ENCODE data around the gene CALCB.
"Not testable (repeated sequence)": the region's sequence is repeated elsewhere in the genome, so short reads cannot be mapped to it uniquely, and the experiment has no call there.

CALCB gene

DNA sequence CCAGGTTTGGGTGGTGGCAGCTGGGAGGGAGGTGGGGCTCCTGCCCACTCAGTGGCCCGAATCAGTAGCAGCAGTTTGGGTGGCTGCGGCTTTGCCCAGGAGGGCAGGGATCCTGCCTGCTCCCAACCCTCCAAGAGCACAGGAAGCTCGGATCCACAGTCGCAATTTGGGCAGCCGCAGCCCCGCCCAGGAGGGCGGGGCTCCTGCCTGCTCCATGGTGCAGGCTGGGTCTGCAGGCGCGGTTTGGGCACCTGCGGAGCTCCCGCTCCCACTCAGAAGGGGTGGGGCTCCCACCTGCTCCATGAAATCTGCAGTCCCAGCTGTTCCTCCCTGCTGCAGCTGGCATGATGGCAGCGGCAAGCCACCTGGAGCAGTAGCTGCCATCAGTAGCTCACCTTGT, 38.1 kb upstream of the CALCB start:
- TF ChIP-seq, protein P1, sequence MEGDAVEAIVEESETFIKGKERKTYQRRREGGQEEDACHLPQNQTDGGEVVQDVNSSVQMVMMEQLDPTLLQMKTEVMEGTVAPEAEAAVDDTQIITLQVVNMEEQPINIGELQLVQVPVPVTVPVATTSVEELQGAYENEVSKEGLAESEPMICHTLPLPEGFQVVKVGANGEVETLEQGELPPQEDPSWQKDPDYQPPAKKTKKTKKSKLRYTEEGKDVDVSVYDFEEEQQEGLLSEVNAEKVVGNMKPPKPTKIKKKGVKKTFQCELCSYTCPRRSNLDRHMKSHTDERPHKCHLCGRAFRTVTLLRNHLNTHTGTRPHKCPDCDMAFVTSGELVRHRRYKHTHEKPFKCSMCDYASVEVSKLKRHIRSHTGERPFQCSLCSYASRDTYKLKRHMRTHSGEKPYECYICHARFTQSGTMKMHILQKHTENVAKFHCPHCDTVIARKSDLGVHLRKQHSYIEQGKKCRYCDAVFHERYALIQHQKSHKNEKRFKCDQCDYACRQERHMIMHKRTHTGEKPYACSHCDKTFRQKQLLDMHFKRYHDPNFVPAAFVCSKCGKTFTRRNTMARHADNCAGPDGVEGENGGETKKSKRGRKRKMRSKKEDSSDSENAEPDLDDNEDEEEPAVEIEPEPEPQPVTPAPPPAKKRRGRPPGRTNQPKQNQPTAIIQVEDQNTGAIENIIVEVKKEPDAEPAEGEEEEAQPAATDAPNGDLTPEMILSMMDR (IDR thresholded peaks at IDR 0.05): no peak
- Histone ChIP-seq H3K9me3 (no peaks in the 10 kb centered on the region), H3K27ac (no peak overlapping the region), H3K4me1 (no peaks in the 10 kb centered on the region), H3K4me3 (no peak overlapping the region), H3K36me3 (no peaks in the 10 kb centered on the region), H3K27me3 (peaks cover 0 to 8% of the 10 kb centered on the region in 2 donors)
- DNase-seq: no peak
- intact Hi-C loops (cut with DNase I; ENCODE audit: low total_unique reads): no loop called here

DNA sequence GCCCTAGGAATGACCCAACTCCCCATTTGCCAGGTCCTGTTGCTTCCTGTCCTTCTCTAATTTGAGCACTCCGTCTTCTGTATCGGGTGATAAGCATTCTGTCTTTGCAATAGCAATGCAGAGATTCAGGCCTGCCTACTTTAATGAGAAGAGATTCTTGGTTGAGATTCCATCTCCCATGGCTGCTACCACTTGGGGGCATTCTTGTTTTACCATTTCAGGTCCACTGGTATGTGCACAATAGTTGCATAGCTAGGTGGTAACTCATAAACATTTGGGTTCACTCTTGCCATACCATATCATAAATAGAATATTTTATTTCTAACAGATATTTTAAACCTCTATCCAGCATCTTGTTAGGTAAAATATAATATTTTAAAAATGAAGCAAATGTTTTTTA, 34.4 kb upstream of the CALCB start:
- intact Hi-C loops (cut with DNase I; ENCODE audit: low total_unique reads): no loop called here
- TF ChIP-seq, protein P1 (IDR thresholded peaks at IDR 0.05): no peak
- H3K4me1 ChIP-seq: no peaks in the 10 kb centered on the region
- no peaks in the 10 kb centered on the region for H3K9me3 ChIP-seq
- H3K27ac ChIP-seq: no peak overlapping the region
- H3K4me3 ChIP-seq: no peak overlapping the region
- H3K27me3 ChIP-seq: peaks cover 0 to 8% of the 10 kb centered on the region in 2 donors
- H3K36me3 ChIP-seq: no peaks in the 10 kb centered on the region
- DNase-seq: no peak

DNA sequence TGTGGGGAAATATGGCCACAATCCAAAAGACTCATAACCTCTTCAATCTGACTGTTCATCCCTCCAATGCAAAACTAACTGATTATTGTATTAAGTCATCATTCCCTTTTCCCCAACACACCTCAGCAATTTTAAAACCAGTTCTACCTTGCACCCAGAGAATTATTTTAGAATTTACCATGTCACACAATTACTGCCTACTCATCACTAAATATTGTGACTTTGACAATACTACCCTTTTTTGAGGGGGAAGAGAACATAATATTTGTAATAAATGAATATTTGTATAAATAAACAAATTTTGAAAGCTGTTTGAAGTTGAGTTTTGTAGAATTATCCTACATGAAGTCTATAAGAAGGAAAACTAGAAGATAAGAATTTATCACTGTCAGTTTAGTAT, 28.2 kb upstream of the CALCB start:
- Histone ChIP-seq H3K4me3 (no peak overlapping the region), H3K27ac (no peak overlapping the region), H3K27me3 (no peaks in the 10 kb centered on the region), H3K36me3 (no peaks in the 10 kb centered on the region), H3K9me3 (no peaks in the 10 kb centered on the region), H3K4me1 (no peaks in the 10 kb centered on the region)
- no peak for DNase-seq
- TF ChIP-seq, protein P1 (IDR thresholded peaks at IDR 0.05): no peak
- intact Hi-C loops (cut with DNase I; ENCODE audit: low total_unique reads): no loop called here

DNA sequence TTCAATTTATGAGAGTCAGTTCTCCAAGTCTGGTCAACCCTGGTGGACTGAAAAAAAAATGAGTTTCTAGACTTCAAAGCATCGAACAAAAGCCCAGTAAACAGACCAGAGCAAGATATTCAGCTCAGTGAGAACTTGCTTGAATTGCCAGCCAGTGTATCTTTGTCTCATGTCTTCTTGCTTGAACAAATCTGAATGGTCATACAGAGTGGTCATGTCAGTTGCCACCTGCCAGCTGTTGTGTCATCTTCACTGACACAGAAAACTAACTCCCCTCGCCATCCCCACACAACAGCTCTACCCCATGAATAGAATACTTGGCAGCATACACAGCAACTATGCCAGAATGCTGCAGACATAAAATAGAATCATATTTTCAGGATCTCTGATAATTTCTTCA, 27.5 kb upstream of the CALCB start:
- intact Hi-C loops (cut with DNase I; ENCODE audit: low total_unique reads): no loop called here
- Histone ChIP-seq H3K27me3 (no peaks in the 10 kb centered on the region), H3K27ac (no peak overlapping the region), H3K36me3 (no peaks in the 10 kb centered on the region), H3K4me3 (no peak overlapping the region), H3K4me1 (no peaks in the 10 kb centered on the region), H3K9me3 (no peaks in the 10 kb centered on the region)
- TF ChIP-seq, protein P1 (IDR thresholded peaks at IDR 0.05): no peak
- DNase-seq: no peak

DNA sequence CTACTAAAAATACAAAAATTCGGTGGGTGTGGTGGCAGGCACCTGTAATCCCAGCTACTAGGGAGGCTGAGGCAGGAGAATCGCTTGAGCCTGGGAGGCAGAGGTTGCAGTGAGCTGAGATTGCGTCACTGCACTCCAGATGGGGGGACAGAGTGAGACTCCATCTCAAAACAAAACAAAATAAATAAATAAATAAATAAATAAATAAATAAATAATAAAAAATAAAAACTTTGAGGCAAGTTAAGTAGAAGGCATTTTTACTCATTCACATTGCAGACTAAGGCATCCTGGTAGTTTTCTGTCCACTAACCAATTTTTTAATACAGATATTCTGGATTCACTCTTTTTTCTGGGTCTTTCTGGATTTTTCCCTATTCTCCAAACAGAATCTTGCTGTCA, 26.7 kb upstream of the CALCB start:
- H3K4me1 ChIP-seq; H3K4me3 ChIP-seq; H3K27ac ChIP-seq; H3K36me3 ChIP-seq; H3K27me3 ChIP-seq; intact Hi-C loops (cut with DNase I; ENCODE audit: low total_unique reads); H3K9me3 ChIP-seq; DNase-seq: not testable (repeated sequence)

DNA sequence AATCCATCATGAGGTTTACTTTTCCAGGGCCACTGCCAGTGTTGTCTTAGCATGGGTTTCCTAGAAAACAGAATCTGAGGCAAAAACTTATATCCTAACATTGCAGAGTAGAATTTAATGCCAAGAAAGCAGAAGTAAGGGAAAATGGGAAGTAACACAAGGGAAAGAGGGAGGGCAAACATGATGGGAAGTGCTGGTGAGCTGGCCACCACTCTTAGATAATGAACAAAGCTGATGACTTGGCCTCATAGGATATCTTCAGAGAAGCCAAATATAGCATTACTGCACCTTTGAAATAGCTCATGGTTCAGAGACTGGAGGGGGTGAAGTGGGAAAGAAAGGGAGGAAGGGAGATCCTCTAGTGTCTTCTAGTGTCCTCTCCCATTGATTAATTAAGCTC, 24.8 kb upstream of the CALCB start:
- Histone ChIP-seq H3K27me3 (no peaks in the 10 kb centered on the region), H3K4me1 (no peaks in the 10 kb centered on the region), H3K27ac (no peak overlapping the region), H3K4me3 (no peak overlapping the region), H3K36me3 (no peaks in the 10 kb centered on the region), H3K9me3 (no peaks in the 10 kb centered on the region)
- DNase-seq: no peak
- intact Hi-C loops (cut with DNase I; ENCODE audit: low total_unique reads): no loop called here
- TF ChIP-seq, protein P1 (IDR thresholded peaks at IDR 0.05): no peak

Measured in tibial artery (tissue), 4 donors.